IgD-negative memory B cell (primary cell): ENCODE measurements around the gene KCNIP1. TPM values are rescaled to one million over a fixed set of nuclear protein-coding genes. Genes with fewer than 3 reads are reported as not detected.

Experiments used
- H3K27ac Mint-ChIP-seq, 3 donors: one replicate each; pipeline ENCODE4 v1.8.0; 2020 to 2022; ENCODE audit warnings: mild to moderate bottlenecking in 3 of 3, mixed read lengths in 3 of 3, moderate library complexity in 1 of 3
- H3K27me3 Mint-ChIP-seq: one replicate; pipeline ENCODE4 v1.8.0; 2021; ENCODE audit warnings: mixed read lengths
- H3K36me3 Mint-ChIP-seq: one replicate; pipeline ENCODE4 v1.8.0; 2020; ENCODE audit warnings: mild to moderate bottlenecking, mixed read lengths
- H3K4me1 Mint-ChIP-seq, 3 donors: one replicate each; pipeline ENCODE4 v1.8.0; 2020 to 2022; ENCODE audit warnings: mixed read lengths in 3 of 3, mild to moderate bottlenecking in 1 of 3
- H3K4me3 Mint-ChIP-seq, 4 donors: one replicate each; pipeline ENCODE4 v1.8.0; 2020 to 2022; ENCODE audit warnings: mild to moderate bottlenecking in 4 of 4, mixed read lengths in 4 of 4, moderate library complexity in 3 of 4
- H3K9me3 Mint-ChIP-seq, 3 donors: one replicate each; pipeline ENCODE4 v1.8.0; 2020 to 2021; ENCODE audit warnings: mixed read lengths in 3 of 3, mild to moderate bottlenecking in 1 of 3
- polyA plus RNA-seq: library from polyadenylated mRNA; unstranded; fragments of 300-500 nt; fragmentation: Illumina TruSeq; gene quantifications from one replicate; pipeline ENCODE4 v1.2.3, GENCODE V29; 2021

The KCNIP1 gene
- polyA plus RNA-seq, 1 donor from 2014 or later = not detected

- Mint-ChIP-seq H3K27me3 (peaks cover 5% of the 10 kb centered on the region), H3K9me3 (no peaks in the 10 kb centered on the region), H3K27ac (no peak overlapping the region), H3K36me3 (peaks cover 3% of the 10 kb centered on the region), H3K4me1 (peaks cover 0 to 3% (median 0%) of the 10 kb centered on the region in 3 donors), H3K4me3 (no peak overlapping the region)
These were observed 114.0 kb downstream of the KCNIP1 start for GRCh38 chr5:170617533-170618490.

- Mint-ChIP-seq H3K27me3 (peaks cover 6% of the 10 kb centered on the region), H3K4me1 (peaks cover 0 to 3% (median 0%) of the 10 kb centered on the region in 3 donors), H3K4me3 (no peak overlapping the region), H3K36me3 (no peaks in the 10 kb centered on the region), H3K9me3 (no peaks in the 10 kb centered on the region), H3K27ac (no peak overlapping the region)
These were observed 116.0 kb downstream of the KCNIP1 start for GRCh38 chr5:170619869-170620268.

- H3K9me3 Mint-ChIP-seq = no peaks in the 10 kb centered on the region
- no peak overlapping the region for H3K4me3 Mint-ChIP-seq
These were observed 119.1 kb downstream of the KCNIP1 start for GRCh38 chr5:170622933-170623332.

GRCh38 chr5:170623576-170624181 lies 119.9 kb downstream of the KCNIP1 start:
- no peaks in the 10 kb centered on the region for H3K9me3 Mint-ChIP-seq
- peaks cover 1% of the 10 kb centered on the region for H3K27me3 Mint-ChIP-seq
- no peaks in the 10 kb centered on the region for H3K36me3 Mint-ChIP-seq
- no peak overlapping the region for H3K4me3 Mint-ChIP-seq
- no peak overlapping the region for H3K27ac Mint-ChIP-seq
- H3K4me1 Mint-ChIP-seq = no peaks in the 10 kb centered on the region

More at GRCh38 chr5:170622933-170623332, 119.1 kb downstream of the KCNIP1 start:
- no peak overlapping the region for H3K27ac Mint-ChIP-seq
- H3K36me3 Mint-ChIP-seq = no peaks in the 10 kb centered on the region
- peaks cover 4% of the 10 kb centered on the region for H3K27me3 Mint-ChIP-seq
- peaks cover 0 to under 1% (median 0%) of the 10 kb centered on the region in 3 donors for H3K4me1 Mint-ChIP-seq

- H3K4me3 Mint-ChIP-seq = no peak overlapping the region
- H3K4me1 Mint-ChIP-seq = no peaks in the 10 kb centered on the region
- H3K36me3 Mint-ChIP-seq = no peaks in the 10 kb centered on the region
- H3K27ac Mint-ChIP-seq = no peak overlapping the region
- peaks cover 7% of the 10 kb centered on the region for H3K27me3 Mint-ChIP-seq
- H3K9me3 Mint-ChIP-seq = no peaks in the 10 kb centered on the region
These were observed 121.7 kb downstream of the KCNIP1 start for GRCh38 chr5:170625221-170626165.

- Mint-ChIP-seq H3K4me3 (no peak overlapping the region), H3K4me1 (no peaks in the 10 kb centered on the region), H3K9me3 (no peaks in the 10 kb centered on the region), H3K36me3 (no peaks in the 10 kb centered on the region), H3K27me3 (peaks cover 7% of the 10 kb centered on the region), H3K27ac (no peak overlapping the region)
These were observed 122.8 kb downstream of the KCNIP1 start for GRCh38 chr5:170626507-170627150.

GRCh38 chr5:170627271-170627670 lies 123.5 kb downstream of the KCNIP1 start:
- Mint-ChIP-seq H3K27me3 (peaks cover 8% of the 10 kb centered on the region), H3K4me3 (no peak overlapping the region), H3K4me1 (no peaks in the 10 kb centered on the region), H3K36me3 (no peaks in the 10 kb centered on the region), H3K27ac (no peak overlapping the region), H3K9me3 (no peaks in the 10 kb centered on the region)

- Mint-ChIP-seq H3K9me3 (no peaks in the 10 kb centered on the region), H3K4me3 (no peak overlapping the region)
These were observed 124.2 kb downstream of the KCNIP1 start for GRCh38 chr5:170628028-170628427.

GRCh38 chr5:170628691-170629565 lies 125.1 kb downstream of the KCNIP1 start:
- Mint-ChIP-seq H3K9me3 (no peaks in the 10 kb centered on the region), H3K27ac (no peak overlapping the region), H3K4me3 (no peak overlapping the region), H3K36me3 (no peaks in the 10 kb centered on the region), H3K4me1 (peaks cover 7 to 9% (median 7%) of the 10 kb centered on the region in 3 donors), H3K27me3 (peaks cover 19% of the 10 kb centered on the region)

More at GRCh38 chr5:170628028-170628427, 124.2 kb downstream of the KCNIP1 start:
- Mint-ChIP-seq H3K36me3 (no peaks in the 10 kb centered on the region), H3K27ac (no peak overlapping the region), H3K27me3 (peaks cover 13% of the 10 kb centered on the region), H3K4me1 (peaks cover under 1 to 2% (median 1%) of the 10 kb centered on the region in 3 donors)

GRCh38 chr5:170629566-170630175 lies 125.9 kb downstream of the KCNIP1 start:
- no peak overlapping the region for H3K4me3 Mint-ChIP-seq
- H3K27me3 Mint-ChIP-seq = peaks cover 23% of the 10 kb centered on the region
- no peaks in the 10 kb centered on the region for H3K36me3 Mint-ChIP-seq
- peaks cover 8 to 11% (median 9%) of the 10 kb centered on the region in 3 donors for H3K4me1 Mint-ChIP-seq
- no peaks in the 10 kb centered on the region for H3K9me3 Mint-ChIP-seq
- H3K27ac Mint-ChIP-seq = no peak overlapping the region

- Mint-ChIP-seq H3K9me3 (no peaks in the 10 kb centered on the region), H3K27ac (no peak overlapping the region), H3K4me1 (peaks cover 8 to 11% (median 9%) of the 10 kb centered on the region in 3 donors), H3K4me3 (peak overlapping the region in 1 of 4 donors; percentile 8), H3K36me3 (no peaks in the 10 kb centered on the region), H3K27me3 (peaks cover 23% of the 10 kb centered on the region)
These were observed 126.4 kb downstream of the KCNIP1 start for GRCh38 chr5:170630226-170630625.

GRCh38 chr5:170630711-170631141 lies 126.9 kb downstream of the KCNIP1 start:
- no peaks in the 10 kb centered on the region for H3K36me3 Mint-ChIP-seq
- H3K4me1 Mint-ChIP-seq = peaks cover 8 to 11% (median 9%) of the 10 kb centered on the region in 3 donors
- no peak overlapping the region for H3K27ac Mint-ChIP-seq
- H3K4me3 Mint-ChIP-seq = no peak overlapping the region
- peaks cover 23% of the 10 kb centered on the region for H3K27me3 Mint-ChIP-seq
- no peaks in the 10 kb centered on the region for H3K9me3 Mint-ChIP-seq
